PC-9 (cell line): ENCODE data around the gene VPS39.

Experiments
- EZH2 ChIP-seq: fragments of 200-600 bp; sonication (generic); IDR thresholded peaks from 2 replicates; pipeline ENCODE4 v1.8.0; 2017; ENCODE audit warnings: antibody characterized with exemption, low read depth
- TF ChIP-seq, protein P1 (sequence below): fragments of 200-600 bp; sonication (generic); conservative IDR thresholded peaks from 2 replicates; pipeline ENCODE4 v1.6.1; 2017; ENCODE audit warnings: mixed run types, antibody characterized with exemption, mild to moderate bottlenecking, moderate library complexity

DNA sequence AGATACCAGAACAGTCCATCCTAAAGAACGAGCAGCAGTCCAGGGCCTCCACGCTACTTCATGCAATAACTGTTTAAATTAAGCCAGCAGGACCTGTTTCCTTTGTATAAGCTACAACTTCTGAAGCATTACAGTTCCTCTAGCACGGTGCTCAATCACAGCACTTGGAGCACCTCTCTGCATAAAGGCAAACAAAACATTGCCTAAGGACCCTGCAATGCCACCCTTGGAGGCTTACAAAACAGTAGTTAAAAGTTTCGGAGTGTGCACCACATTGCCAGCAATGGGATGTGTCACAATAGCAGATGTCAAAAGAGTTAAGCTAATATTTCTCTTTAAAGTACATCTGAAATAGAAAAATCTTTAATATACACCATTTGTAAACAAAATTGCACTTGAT, 2.6 kb upstream of the VPS39 start:
- TF ChIP-seq, protein P1, sequence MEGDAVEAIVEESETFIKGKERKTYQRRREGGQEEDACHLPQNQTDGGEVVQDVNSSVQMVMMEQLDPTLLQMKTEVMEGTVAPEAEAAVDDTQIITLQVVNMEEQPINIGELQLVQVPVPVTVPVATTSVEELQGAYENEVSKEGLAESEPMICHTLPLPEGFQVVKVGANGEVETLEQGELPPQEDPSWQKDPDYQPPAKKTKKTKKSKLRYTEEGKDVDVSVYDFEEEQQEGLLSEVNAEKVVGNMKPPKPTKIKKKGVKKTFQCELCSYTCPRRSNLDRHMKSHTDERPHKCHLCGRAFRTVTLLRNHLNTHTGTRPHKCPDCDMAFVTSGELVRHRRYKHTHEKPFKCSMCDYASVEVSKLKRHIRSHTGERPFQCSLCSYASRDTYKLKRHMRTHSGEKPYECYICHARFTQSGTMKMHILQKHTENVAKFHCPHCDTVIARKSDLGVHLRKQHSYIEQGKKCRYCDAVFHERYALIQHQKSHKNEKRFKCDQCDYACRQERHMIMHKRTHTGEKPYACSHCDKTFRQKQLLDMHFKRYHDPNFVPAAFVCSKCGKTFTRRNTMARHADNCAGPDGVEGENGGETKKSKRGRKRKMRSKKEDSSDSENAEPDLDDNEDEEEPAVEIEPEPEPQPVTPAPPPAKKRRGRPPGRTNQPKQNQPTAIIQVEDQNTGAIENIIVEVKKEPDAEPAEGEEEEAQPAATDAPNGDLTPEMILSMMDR = no peak
- no peak for TF ChIP-seq EZH2
